ENCODE data around the gene ROCK2.

- no peak for TF ChIP-seq MAZ (IDR thresholded peaks at IDR 0.05; ENCODE audit: borderline replicate concordance, low read depth, low read length)
- no peak for TF ChIP-seq MYC (IDR thresholded peaks at IDR 0.05; ENCODE audit: borderline replicate concordance, low read length)
- TF ChIP-seq MAX (IDR thresholded peaks at IDR 0.05): no peak; the same call in 1 of the 2 replicates
- no peak for TF ChIP-seq REST (IDR thresholded peaks at IDR 0.05)
Observed at GRCh38 chr2:11132036-11132671, 212.3 kb downstream of the ROCK2 start.
